GM18502 (cell line): Measurements from ENCODE around the gene NYNRIN.

ENCODE experiments used
- ATAC-seq: cut with Tn5 transposase; IDR thresholded peaks from one replicate; pipeline ENCODE4 v1.9.1; 2021; ENCODE audit warnings: mild to moderate bottlenecking; ENCODE audit not compliant: unreplicated experiment, poor library complexity

The NYNRIN gene

GRCh38 chr14:24411443-24412389, 12.9 kb downstream of the NYNRIN start:
- peak; percentile 75 for ATAC-seq

- ATAC-seq, result no peak
These were observed 15.3 kb downstream of the NYNRIN start for GRCh38 chr14:24414077-24414476.

GRCh38 chr14:24414732-24415420, 16.1 kb downstream of the NYNRIN start:
- ATAC-seq, result no peak

- ATAC-seq, result no peak
These were observed 16.8 kb downstream of the NYNRIN start for GRCh38 chr14:24415421-24416253.

GRCh38 chr14:24416254-24416931, 17.6 kb downstream of the NYNRIN start:
- ATAC-seq, result no peak

DNA sequence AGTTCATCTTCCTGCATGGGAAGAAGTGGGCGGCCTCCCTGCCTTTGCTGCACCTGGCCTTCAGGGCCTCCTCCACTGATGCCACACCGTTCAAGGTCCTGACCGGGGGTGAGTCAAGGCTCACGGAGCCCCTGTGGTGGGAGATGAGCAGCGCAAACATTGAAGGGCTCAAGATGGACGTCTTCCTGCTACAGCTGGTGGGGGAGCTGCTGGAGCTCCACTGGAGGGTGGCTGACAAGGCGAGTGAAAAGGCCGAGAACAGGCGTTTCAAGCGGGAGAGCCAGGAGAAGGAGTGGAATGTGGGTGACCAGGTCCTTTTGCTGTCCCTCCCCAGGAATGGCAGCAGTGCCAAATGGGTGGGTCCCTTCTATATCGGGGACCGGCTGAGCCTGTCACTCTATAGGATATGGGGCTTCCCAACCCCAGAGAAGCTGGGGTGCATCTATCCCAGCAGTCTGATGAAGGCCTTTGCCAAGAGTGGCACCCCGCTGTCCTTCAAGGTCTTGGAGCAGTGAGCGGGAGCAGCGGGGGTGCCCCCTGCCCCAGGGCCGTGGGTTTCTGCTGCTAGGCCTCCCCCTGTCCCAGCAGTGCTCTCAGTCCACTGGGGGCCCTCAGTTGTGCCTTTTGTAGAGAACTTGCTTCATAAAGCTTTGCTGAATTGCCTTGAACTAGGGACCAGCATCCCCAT, 18.3 kb downstream of the NYNRIN start:
- ATAC-seq, result no peak

DNA sequence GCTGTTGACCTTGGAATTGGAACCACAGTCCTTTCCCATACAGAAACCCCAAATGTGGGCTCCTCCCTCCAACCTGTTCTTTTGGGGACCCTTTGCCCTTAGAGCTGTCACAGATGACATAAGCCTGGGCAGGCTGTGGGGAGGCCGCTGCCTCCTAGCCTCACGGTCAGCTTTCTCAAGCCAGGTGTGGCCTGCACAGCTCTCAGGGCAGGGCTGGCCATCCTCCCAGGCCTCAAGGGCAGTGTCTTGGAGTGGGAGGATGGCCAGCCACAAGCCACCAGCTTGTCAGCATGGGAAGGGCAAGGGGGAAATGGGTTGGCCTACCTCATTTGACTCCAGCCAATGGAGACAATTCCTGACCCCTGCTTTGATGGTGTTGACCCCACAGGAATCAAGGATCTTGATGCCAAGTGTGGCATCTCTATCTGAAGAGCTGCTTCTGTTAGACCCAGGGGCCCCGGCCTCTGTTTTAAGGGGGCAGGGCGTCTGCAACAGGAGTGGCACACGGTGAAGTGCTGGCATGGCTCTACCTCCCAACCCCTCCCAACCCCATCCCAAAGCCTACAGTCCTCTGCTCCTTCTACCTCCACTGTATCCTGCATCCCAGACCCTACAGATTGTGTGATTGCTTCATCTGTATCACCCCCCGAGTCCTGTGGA, 19.2 kb downstream of the NYNRIN start:
- ATAC-seq, result no peak

GRCh38 chr14:24418492-24418873, 19.7 kb downstream of the NYNRIN start:
- ATAC-seq, result no peak

DNA sequence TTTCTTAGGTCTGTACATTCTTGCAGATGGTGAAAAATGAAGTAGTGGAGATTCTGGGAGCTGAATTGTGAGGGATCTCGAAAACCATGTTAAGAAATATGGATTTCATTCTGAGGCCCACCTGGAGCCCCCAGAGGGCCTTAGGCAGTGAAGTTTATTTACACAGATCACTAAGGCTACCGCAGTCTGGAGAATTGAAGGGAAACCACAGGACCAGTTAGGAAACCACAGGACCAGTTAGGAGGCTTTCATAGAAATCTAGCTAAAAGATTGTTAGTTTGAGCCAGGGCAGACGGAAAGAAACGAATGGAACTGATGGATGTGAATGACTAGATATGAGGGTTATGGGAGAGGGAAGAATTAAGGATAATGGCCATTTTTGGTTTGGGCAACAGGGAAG, 23.5 kb downstream of the NYNRIN start:
- ATAC-seq, result no peak

DNA sequence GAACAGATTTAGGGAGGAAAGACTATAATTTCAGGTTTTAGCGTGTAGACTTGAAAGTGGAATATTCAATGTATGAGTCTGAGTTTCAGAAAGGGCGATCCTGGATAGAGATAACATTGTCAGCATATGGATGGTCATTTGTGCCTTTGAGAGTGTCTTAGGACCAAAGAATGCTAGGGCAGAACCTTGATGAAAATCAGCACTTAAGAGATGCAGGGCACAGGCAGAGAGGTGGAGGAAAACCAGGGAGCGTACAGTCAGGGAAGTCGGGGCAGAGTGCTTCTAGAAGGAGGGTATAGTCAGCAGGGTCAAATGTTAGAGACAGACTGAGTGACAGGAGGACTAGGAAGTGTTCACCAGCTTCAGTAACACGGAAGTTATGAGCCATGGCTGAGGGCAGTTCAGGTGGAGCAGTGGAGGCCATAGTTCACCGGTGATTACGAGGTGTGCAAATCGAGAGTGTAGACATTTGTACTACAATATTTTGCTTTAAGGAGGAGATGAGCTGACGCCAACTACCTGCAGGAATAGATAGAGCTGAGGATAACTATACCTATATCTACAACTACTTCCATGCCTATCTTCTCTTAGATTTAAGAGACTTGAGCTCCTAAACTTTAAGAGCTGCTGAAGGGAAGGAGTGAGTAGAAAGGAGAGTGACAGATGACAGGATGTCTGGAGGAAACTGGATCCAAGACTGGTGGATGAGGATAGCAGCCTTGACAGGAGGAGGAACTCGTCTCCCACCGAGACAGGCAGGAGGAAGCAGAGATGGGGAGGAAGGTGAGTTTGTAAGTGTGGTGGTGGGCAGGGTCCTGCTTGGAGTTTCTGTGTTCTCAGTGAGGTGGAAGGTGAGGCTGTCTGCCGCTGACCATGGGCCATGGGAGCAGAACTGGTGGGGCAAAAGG, 24.1 kb downstream of the NYNRIN start:
- ATAC-seq, result no peak

DNA sequence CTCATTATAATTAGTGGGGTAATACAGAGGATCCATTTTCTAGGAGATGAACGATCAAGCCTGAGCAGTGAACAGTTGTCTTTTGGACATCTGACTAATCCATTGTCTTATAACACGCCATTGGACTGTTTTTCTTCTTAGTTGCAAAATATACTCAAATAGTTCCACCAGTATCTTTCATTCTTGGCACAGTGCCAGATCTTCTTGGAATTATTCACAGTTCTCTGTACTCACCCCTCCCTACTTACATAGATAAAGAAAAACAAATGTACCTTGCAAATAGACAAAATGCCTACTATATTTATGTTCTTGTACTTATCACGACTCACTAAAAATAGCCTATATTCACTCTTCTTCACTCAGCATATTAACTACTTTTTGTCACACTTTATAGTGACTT, 26.9 kb downstream of the NYNRIN start:
- no peak for ATAC-seq

GRCh38 chr14:24426150-24426911, 27.5 kb downstream of the NYNRIN start:
- no peak for ATAC-seq

DNA sequence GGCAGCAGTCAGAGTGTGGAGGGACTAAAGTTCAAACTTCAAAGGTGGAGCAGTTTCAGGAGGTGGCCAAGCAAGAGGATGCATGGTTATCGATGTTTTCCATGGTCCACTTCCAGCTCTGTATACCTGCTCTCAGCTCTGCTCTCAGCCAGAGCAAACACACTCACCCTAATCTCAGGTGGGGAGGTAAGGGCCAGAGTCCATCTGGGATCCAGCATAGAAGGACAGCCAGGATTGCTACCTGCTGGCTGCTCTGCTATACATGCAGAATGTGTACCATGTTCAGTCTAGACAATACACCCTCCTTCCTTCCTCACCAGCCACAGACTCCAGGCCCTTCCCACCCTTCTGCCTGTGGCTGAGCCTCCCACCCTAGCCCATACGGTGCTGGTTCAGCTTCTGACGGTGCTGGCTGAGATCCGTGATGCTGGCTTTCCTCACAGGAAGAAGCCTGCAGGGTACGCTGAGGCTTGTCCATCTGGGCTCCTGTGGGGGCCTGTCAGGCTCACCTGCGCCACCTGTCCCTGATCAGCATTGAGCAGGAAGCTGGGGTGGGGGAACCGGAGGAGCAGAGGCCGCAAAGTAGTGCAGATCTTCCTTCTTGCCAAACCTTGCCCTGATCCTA, 28.2 kb downstream of the NYNRIN start:
- ATAC-seq, result no peak

DNA sequence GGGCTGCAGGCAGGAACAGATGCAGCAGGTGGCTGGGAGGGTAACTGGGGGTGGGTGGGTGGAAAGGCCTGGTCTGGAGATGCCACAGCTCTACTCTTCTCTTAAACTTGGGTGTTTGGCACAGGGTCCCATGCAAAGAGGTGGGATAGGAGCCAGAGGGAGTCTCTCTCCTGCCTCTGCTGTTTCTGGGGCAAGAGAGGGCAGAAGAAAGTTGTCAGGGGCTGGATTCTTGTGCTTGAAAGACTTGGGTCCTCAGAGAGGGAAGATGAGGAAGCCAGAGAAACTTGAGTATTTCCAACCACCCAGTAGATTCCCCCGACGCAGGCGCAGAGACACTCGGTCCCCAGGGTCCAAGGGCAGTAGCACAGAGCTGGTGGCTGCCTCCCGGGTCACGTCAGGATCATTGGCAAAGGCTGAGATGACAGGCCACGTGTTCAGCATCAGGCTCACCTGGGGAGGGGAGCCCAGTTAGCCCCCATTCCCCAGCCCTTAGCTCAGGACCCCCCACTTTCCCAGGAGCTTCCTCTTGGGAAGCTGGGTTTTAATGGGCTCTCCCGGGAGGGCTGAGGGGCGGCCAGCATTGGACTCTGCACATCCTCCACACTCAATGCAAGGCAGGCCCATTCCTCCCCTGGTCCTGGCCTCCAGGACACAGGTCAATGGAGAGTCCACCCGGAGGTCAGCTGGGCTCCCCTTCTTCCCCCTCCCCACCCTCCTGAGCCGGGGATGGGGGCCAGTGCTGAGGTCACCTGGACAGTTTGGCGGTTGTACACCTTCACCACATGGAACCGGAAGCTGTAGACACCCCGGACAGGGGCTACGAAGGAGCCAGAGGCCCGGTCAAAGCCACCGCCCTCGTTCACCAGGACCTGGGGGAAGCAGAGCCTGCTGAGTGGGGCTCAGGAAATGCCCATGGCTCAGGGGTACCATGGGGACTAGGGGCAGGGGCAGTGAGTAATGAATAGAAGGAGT, 29.0 kb downstream of the NYNRIN start:
- ATAC-seq, result no peak

- ATAC-seq, result no peak
These were observed 30.0 kb downstream of the NYNRIN start for GRCh38 chr14:24428628-24429394.
